NCI-H510A (cell line): ENCODE measurements around the gene LRRC71.

Source experiments
- DNase-seq: peaks from one replicate; lab custom pipeline; 2025; lab: John Stamatoyannopoulos, UW

LRRC71 gene

DNA sequence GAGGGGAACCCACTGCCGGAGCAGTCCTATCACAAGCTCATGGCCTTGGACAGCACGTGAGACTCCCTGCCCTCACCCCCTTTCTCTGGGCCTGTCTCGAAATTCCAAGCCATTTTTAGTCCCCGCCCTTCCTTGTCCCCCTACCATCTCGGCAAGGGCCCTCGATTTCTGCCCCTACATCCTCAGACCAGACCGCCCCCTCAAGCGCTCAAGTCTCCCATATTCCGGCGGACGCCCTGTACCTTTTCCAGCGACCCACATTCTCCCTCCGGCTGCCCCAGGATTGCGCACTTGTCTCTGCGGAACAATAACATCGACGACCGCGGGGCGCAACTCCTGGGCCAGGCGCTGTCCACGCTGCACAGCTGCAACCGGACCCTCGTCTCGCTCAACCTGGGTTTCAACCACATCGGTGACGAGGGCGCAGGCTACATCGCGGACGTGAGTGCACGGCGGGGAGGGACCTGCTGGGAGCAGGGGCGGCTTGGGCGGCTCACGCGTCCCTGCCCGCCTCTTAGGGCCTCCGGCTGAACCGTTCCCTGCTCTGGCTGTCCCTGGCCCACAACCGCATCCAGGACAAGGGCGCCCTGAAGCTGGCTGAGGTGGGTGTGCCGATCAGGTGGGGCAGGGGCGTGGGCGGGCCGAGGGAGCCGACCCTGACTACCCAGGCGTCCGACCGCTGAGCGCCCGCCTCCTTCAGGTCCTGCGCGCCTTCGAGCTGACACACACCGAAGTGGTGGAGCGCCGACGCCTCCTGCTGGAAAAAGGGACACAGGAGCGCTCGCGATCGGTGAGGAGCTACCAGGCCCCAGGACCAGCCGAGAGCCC, 7.0 kb downstream of the LRRC71 start:
- DNase-seq = peak; percentile 76

DNA sequence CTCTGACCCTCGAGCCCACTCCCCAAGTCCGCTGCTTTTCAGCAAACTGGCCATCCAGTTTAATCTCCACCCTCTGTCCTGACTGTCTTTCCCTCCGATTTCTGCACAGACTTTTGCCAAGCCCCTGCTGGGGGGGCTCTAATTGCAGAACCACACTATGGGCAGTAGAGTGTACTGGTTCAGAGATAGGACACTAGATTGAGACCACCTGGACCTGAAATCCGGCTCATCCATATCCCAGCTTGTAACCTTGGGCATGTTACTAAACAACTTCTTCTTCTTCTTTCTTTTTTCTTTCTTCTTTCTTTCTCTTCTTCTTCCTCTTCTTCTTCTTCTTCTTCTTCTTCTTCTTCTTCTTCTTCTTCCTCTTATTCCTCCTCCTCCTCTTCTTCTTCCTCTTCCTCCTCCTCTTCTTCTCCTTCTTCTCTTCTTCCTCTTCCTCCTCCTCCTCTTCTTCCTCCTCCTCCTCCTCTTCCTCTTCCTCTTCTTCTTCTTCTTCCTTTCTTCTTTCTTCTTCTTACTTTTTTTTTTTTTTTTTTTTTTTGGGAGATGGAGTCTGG, 7.7 kb downstream of the LRRC71 start:
- DNase-seq = no peak

GRCh38 chr1:156929596-156930238, 9.3 kb downstream of the LRRC71 start:
- no peak for DNase-seq

- DNase-seq = no peak
Measured at GRCh38 chr1:156930483-156930882, 10.1 kb downstream of the LRRC71 start.

- DNase-seq = no peak
Measured at GRCh38 chr1:156931211-156931952, 10.9 kb downstream of the LRRC71 start.

DNA sequence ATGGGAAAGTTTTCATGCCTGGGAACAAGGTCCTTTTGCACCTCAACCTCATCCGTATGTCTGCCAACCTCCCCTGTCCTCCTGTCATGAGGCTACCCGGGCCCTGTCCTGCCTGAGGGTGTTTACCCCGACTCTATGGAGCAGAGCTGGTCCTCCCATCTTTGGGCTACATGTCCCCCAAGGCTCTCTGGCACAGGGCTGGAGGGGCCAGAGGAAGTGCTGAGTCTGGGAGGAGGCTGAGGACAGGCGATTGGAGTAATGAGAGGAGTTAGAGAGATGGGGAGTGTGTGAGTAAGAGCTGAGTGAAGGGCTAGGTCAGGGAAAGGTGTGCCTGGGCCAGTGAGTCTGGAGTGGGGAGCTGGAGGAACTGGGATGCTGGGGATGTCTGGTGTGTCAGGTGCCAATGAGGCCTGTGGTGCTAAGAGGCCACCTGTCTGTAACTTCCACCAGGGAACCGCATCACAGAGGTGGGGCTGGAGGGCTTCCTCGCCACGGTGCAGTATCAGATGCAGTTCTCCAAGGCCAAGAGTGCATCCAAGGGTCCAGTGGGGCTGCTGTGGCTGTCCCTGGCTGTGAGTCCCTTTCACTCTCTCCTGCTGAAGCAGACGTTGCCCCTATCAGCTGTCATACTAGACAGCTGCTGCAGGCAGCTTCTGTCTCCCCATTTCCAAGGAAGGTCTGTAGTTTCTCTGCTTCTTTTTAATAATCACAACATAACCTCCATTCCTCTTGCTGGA, 11.7 kb downstream of the LRRC71 start:
- DNase-seq = no peak

DNA sequence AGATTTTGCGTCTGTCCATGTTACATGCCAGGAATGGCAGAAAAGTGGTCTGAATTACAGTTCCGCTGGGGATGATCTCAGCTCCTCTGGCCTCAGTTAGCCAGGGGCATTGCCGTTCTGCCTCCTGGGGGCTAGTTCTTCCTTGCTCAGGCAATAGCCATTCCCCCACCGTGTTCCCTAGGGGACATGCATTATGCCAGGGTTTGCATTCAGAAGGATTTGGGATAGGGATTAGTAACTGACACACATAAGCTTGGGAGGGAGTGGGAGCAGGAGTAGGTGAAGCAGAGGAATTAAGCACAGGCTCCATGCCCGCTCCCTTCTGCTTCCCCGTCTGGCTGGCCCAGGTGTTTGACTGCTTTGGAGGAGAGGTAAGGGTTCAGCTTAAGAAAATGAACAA, 12.7 kb downstream of the LRRC71 start:
- DNase-seq = no peak

DNA sequence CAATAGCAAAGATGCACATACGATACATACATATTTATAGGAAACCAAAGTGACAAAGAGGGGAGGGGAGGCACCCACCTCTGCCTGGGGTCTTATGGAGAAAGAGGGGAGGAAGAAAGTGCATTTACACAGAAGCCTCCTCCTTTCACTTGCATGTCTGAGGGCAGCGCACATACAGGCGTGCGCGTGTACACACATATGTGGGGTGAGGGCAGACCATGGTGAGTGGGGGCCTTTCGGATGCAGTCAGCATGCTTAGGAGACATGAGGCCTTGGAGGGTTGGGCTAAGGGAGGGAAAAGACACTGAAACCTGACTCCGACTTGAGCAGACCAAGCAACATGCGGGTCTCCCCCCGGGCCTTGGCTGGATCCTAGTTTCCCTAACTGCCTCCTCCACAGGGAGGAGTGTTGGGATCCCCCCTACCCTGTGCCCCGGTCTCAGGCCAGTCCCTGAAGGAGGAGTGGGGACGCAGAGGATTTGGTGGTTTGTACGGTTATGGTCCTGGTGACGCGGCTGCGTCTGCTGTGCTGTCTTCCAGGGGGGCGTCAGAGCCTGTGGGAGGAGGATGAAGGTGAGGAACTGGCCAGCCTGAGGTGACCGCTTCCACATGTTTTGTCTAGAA, 15.2 kb downstream of the LRRC71 start:
- DNase-seq = no peak

GRCh38 chr1:156936191-156936590, 15.8 kb downstream of the LRRC71 start:
- no peak for DNase-seq

GRCh38 chr1:156936721-156937220, 16.3 kb downstream of the LRRC71 start:
- DNase-seq = no peak

GRCh38 chr1:156937883-156938282, 17.5 kb downstream of the LRRC71 start:
- DNase-seq = peak; percentile 49

DNA sequence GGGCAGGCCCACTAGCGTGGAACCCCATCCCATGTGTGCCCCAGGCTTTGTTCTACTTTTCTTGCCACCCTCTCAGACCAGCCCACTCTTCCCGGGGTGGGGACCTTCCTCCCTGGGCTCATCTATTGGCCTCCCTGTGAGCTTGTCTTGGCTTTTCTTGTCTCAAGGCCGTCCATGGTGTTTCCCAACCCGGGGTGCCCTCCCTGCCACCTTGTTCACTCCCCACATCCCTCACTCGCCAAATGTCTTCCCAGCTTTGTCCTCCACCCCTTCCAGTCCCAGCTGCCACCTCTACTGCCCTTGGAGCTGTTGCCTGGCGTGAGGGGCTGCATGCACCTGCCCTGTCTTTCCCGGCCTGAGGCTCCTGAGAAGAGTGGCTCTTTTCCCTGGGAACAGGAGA, 18.4 kb downstream of the LRRC71 start:
- no peak for DNase-seq

- DNase-seq = no peak
Measured at GRCh38 chr1:156939786-156940334, 19.4 kb downstream of the LRRC71 start.

DNA sequence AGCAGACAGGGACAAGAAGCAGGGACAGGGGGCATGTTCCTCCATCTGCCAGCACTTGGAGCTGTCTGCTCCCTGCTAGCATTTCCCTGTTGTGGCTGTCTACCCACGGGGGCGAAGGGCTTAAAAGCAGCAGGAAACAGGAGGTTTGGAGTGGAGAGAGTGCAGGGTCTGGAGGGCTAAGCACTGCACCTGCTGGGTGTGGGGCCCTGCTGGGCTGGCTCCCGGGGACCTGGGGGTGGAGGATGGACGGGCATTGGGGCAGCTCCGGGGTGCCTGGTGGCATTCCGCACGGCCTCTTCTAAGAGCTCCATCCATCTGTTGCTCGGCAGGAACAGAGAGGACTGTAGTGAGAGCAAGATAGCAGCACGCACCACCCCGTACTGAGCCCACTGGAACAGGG, 21.2 kb downstream of the LRRC71 start:
- DNase-seq = no peak

DNA sequence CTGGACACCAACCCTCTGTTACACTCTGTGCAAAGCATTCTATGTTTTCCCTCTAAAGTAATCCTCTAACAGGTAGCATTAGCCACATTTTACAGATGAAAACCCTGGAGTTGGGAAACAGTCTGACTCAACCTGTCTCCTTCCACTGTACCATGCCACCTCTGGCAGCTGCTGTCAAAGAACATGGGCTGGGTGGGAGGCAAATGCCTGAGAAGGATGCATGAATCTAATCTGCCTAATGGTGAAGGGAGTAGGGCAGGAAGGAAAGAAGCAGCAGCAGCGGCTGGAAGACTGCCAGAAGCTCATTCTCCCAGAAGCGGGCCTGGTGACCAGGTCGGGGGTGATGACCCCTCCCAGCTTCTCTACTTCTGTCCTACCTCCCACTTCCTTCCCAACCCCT, 21.7 kb downstream of the LRRC71 start:
- no peak for DNase-seq

DNA sequence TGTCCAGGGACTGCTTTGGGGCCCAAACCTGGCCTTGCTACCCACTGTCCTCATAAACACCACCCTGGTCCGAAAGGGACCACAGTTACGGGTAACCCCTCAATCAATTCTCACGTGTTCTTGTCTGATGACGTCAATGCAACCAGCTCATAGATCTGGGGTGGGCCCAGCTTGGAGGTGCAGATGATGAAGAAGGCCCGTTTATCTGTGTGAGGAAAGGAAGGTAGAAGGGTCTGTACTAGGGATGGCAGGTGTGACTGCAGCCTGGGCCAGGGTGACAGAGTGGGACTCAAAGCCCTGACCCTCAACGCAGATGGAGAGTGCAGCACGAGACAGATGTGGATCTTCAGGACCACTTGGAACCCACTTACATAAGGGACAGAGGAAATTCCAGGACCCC, 22.1 kb downstream of the LRRC71 start:
- no peak for DNase-seq

DNA sequence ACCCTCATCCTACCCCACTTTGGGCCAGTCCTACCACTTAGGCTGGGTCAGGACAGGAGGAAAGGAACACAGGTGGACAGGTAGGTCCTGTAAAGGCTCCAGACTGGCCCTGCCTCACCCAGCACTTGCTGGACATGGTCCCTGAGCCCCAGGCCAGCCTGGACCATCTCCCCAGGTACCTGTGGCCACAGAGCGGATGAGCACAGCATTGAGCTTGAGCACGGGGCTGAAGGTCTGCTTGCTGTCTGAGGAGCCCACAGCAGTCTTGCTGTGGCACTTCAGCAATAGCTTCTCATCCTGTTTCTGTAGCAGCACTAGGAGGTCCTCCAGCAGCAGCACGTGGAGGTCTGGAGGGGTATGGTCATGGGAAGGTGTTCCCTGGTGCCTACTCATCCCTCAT, 23.3 kb downstream of the LRRC71 start:
- DNase-seq = no peak

DNA sequence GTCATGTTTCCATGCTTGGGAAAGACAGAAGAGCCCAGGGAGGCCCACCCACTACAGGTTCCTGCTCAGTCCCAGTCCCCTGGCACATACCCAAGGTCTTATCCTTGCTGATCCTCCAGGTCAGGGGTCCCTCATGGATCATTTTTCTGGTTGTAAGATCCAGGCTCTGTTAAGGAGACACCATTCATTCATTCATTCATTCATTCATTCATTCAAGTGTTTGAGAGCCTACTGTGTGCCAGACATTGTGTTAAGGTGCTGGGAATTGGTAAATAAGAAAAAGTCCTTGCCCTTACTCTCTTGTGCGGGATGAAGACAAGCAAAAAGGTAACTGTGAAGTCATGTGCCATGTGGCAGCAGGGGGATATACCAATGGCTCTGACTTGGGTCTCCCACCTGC, 23.8 kb downstream of the LRRC71 start:
- no peak for DNase-seq

DNA sequence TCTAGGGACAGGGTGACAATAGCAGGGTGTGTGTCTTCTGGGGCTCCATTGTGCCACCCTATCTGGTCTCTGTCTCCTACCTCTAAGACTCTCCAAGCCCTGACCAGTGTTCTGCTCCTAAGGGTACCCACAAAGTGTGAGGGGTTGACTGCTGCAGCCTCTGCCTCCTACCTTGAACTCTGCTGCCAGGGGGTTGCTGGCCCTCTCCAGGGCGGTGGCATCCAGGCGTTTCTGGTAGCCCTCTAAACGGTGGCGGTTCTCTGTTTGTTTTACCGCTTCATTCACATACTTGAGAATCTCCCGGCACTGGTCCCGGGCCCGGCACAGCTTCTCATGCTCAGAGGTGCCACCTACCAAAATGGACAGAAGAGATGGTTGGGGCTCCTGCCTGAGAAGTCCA, 24.4 kb downstream of the LRRC71 start:
- DNase-seq = no peak

DNA sequence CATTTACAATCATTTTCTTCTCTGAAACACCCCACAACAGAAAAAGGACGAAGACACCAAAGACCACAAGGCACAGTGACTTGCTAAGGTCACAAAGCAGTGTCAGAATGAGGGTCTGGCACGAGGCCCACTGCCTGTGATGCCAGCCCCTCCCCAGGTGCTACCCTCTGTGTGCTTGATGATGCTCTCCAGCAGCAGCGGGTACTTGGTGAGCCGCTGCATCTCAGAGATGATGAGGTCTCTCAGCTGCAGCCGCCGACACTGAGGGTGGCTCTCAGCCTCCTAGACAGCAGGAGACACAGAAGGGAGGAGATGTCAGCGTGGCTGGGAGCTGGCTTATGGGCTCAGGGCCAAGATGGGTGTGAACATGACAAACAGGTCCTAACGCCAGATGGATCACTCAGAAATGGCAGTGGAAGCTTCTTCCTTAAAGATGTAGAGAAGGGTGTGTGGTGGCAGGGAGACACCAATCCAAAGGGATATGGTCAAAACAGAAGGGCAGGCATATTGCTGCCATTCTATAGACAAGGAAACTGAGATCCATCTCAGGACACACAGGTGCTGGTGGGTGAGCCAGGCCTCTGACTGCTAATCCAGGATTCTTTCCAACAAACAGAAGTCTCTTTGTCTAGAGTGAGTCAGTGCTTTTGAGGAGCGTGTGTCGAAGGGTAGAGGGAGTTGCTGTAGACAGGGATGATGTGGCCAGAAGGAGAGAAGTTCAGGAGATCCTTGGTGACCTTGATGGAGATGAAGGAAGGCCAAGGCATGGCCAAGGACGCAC, 25.6 kb downstream of the LRRC71 start:
- DNase-seq = no peak
